Measurements from ENCODE around the gene HIVEP2. TPM values are rescaled to one million over a fixed set of nuclear protein-coding genes. Genes with fewer than 3 reads are reported as not detected.

The HIVEP2 gene
- total and polyA plus RNA-seq, 2 donors (not counting 3 experiments of a cell fraction or from before 2014, with no cell fraction given), result 1.3 to 4.7 TPM

GRCh38 chr6:142803032-142803431, 141.9 kb downstream of the HIVEP2 start:
- no peak for TF ChIP-seq EZH2 (IDR thresholded peaks at IDR 0.05; ENCODE audit: borderline replicate concordance, low read depth, low read length, severe bottlenecking)
- no peak for TF ChIP-seq POLR2A (IDR thresholded peaks at IDR 0.05; ENCODE audit: low read depth, low read length)
- TF ChIP-seq, protein P1, sequence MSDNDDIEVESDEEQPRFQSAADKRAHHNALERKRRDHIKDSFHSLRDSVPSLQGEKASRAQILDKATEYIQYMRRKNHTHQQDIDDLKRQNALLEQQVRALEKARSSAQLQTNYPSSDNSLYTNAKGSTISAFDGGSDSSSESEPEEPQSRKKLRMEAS (IDR thresholded peaks at IDR 0.05; ENCODE audit: insufficient read depth, insufficient read length), result no peak
- no peak for TF ChIP-seq JUN (IDR thresholded peaks at IDR 0.05; ENCODE audit: borderline replicate concordance, insufficient read depth, insufficient read length, low read depth)
- no peak for TF ChIP-seq POLR2AphosphoS5 (IDR thresholded peaks at IDR 0.05; ENCODE audit: insufficient read depth, low read depth, low read length)
- TF ChIP-seq FOS (IDR thresholded peaks at IDR 0.05; ENCODE audit: borderline replicate concordance, insufficient read depth, low read length), result no peak
- TF ChIP-seq, protein P2, sequence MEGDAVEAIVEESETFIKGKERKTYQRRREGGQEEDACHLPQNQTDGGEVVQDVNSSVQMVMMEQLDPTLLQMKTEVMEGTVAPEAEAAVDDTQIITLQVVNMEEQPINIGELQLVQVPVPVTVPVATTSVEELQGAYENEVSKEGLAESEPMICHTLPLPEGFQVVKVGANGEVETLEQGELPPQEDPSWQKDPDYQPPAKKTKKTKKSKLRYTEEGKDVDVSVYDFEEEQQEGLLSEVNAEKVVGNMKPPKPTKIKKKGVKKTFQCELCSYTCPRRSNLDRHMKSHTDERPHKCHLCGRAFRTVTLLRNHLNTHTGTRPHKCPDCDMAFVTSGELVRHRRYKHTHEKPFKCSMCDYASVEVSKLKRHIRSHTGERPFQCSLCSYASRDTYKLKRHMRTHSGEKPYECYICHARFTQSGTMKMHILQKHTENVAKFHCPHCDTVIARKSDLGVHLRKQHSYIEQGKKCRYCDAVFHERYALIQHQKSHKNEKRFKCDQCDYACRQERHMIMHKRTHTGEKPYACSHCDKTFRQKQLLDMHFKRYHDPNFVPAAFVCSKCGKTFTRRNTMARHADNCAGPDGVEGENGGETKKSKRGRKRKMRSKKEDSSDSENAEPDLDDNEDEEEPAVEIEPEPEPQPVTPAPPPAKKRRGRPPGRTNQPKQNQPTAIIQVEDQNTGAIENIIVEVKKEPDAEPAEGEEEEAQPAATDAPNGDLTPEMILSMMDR (IDR thresholded peaks at IDR 0.05; ENCODE audit: extremely low read depth in 1 of 2, insufficient read depth in 1 of 2, low read depth in 1 of 2, low read length in 2 of 2), result no peak
- no peak for TF ChIP-seq MYC (IDR thresholded peaks at IDR 0.05; ENCODE audit: low read depth, low read length)
- no peak for TF ChIP-seq GATA2 (IDR thresholded peaks at IDR 0.05; ENCODE audit: insufficient read depth, insufficient read length, low read depth, low read length)
- dilution Hi-C loops (cut with MboI; ENCODE audit: extremely low pct_ligation_motif_present, low sequenced_read_pairs) (no loop called here), intact Hi-C loops (cut with micrococcal nuclease) (no loop called here)
- no peak for FAIRE-seq
- DNase-seq (ENCODE audit: low read depth, low spot score), result no peak
- no TSS peak for BruUV-seq (replicated peaks)
- Histone ChIP-seq H3K9me1 (replicated peaks; ENCODE audit: control insufficient read depth, extremely low read depth, insufficient read depth, low read length) (no peaks in the 10 kb centered on the region), H3K36me3 (ENCODE audit: control insufficient read depth in 2 of 2, extremely low read depth in 1 of 2, insufficient read depth in 2 of 2, low read length in 2 of 2) (no peaks in the 10 kb centered on the region), H2AFZ (ENCODE audit: low read depth, low read length) (no peak overlapping the region), H3K9ac (replicated peaks; ENCODE audit: extremely low read depth, insufficient read depth, low read length) (no peak overlapping the region), H4K20me1 (replicated peaks; ENCODE audit: control insufficient read depth, extremely low read depth, insufficient read depth, low read length) (no peaks in the 10 kb centered on the region), H3K4me1 (ENCODE audit: control insufficient read depth, extremely low read depth, insufficient read depth, low read length) (peaks cover 5% of the 10 kb centered on the region), H3K27me3 (ENCODE audit: control insufficient read depth in 2 of 2, insufficient read depth in 2 of 2, low read length in 2 of 2) (no peaks in the 10 kb centered on the region), H3K27ac (ENCODE audit: insufficient read depth, low read depth, low read length) (no peak overlapping the region), H3K4me3 (replicated peaks in 1 of 3; ENCODE audit: insufficient read depth in 1 of 3, low read depth in 1 of 3, low read length in 3 of 3) (no peak overlapping the region), H3K9me3 (replicated peaks; ENCODE audit: control insufficient read depth, insufficient read depth, low read length) (no peaks in the 10 kb centered on the region), H3K4me2 (ENCODE audit: insufficient read depth, low read length) (no peak overlapping the region), H3K79me2 (ENCODE audit: control insufficient read depth, insufficient read depth, low read length) (no peaks in the 10 kb centered on the region)
- POLR2A ChIA-PET, result no interaction called here
- CTCF ChIA-PET, result interaction anchor here (0.5 kb wide), 1 partner anchor 626 kb away, joined by 3 read pairs; no protein-coding TSS in a partner anchor
